ENCODE results near the gene DLD.
"Not testable (repeated sequence)": the region's sequence is repeated elsewhere in the genome, so short reads cannot be mapped to it uniquely, and the experiment has no call there.

Gene DLD

GRCh38 chr7:107874605-107875446, 16.2 kb upstream of the DLD start:
- no peak for DNase-seq (ENCODE audit: low read depth)

- no peak for DNase-seq (ENCODE audit: low read depth)
Measured at GRCh38 chr7:107876916-107877315, 14.1 kb upstream of the DLD start.

- DNase-seq (ENCODE audit: low read depth), result no peak
Measured at GRCh38 chr7:107877731-107878382, 13.1 kb upstream of the DLD start.

GRCh38 chr7:107878636-107879035, 12.3 kb upstream of the DLD start:
- DNase-seq (ENCODE audit: low read depth), result no peak

- no peak for DNase-seq (ENCODE audit: low read depth)
Measured at GRCh38 chr7:107879400-107880035, 11.5 kb upstream of the DLD start.

- DNase-seq (ENCODE audit: low read depth), result no peak
Measured at GRCh38 chr7:107882766-107883165, 8.2 kb upstream of the DLD start.

- no peak for DNase-seq (ENCODE audit: low read depth)
Measured at GRCh38 chr7:107884066-107884818, 6.7 kb upstream of the DLD start.

GRCh38 chr7:107887827-107888226, 3.2 kb upstream of the DLD start:
- not testable (repeated sequence) for DNase-seq (ENCODE audit: low read depth)

GRCh38 chr7:107889992-107890391, 991 bp upstream of the DLD start:
- DNase-seq (ENCODE audit: low read depth), result no peak

- no peak for DNase-seq (ENCODE audit: low read depth)
Measured at GRCh38 chr7:107890493-107890961, 456 bp upstream of the DLD start.

GRCh38 chr7:107891636-107892366, 818 bp downstream of the DLD start:
- DNase-seq (ENCODE audit: low read depth), result no peak

GRCh38 chr7:107892367-107892741, 1.4 kb downstream of the DLD start:
- not testable (repeated sequence) for DNase-seq (ENCODE audit: low read depth)

GRCh38 chr7:107898997-107899594, 8.1 kb downstream of the DLD start:
- no peak for DNase-seq (ENCODE audit: low read depth)

- no peak for DNase-seq (ENCODE audit: low read depth)
Measured at GRCh38 chr7:107900496-107901015, 9.6 kb downstream of the DLD start.

- no peak for DNase-seq (ENCODE audit: low read depth)
Measured at GRCh38 chr7:107902381-107902780, 11.4 kb downstream of the DLD start.

GRCh38 chr7:107907790-107908189, 16.8 kb downstream of the DLD start:
- no peak for DNase-seq (ENCODE audit: low read depth)

GRCh38 chr7:107909445-107909844, 18.5 kb downstream of the DLD start:
- no peak for DNase-seq (ENCODE audit: low read depth)

GRCh38 chr7:107911981-107912380, 21.0 kb downstream of the DLD start:
- DNase-seq (ENCODE audit: low read depth), result no peak

GRCh38 chr7:107913851-107914250, 22.9 kb downstream of the DLD start:
- no peak for DNase-seq (ENCODE audit: low read depth)

- DNase-seq (ENCODE audit: low read depth), result no peak
Measured at GRCh38 chr7:107914831-107915230, 23.8 kb downstream of the DLD start.

GRCh38 chr7:107915541-107915940, 24.6 kb downstream of the DLD start:
- no peak for DNase-seq (ENCODE audit: low read depth)

All from GM04504 (cell line).